IMR-90 (cell line): ENCODE measurements around the gene FAM241A. TPM values are rescaled to one million over a fixed set of nuclear protein-coding genes. Genes with fewer than 3 reads are reported as not detected.

ENCODE experiments used
- ATAC-seq: fragments of 200-7000 bp; cut with Tn5 transposase; 2 replicates; pipeline ENCODE4 v1.9.1; 2020; ENCODE audit warnings: low read depth, mild to moderate bottlenecking, moderate library complexity
- BruUV-seq: library from RNA; stranded (reverse); fragments of 400-500 nt; replicated peaks from 2 replicates; lab custom pipeline; 2021; lab: Mats Ljungman, UMichigan
- CTCF ChIA-PET: fragments of 300-600 bp; formaldehyde crosslinking; extraction: SDS; loops from one replicate; lab custom pipeline; 2021; ENCODE audit warnings: antibody characterized with exemption; lab: Yijun Ruan, JAX
- POLR2A ChIA-PET: fragments of 300-600 bp; sonication (Branson Sonifier 250); formaldehyde crosslinking; loops from one replicate; lab custom pipeline; 2022; ENCODE audit warnings: antibody characterized with exemption; ENCODE audit not compliant: unreplicated experiment; lab: Charles Lee
- DNase-seq: peaks from one replicate; pipeline ENCODE4 v3.0.0; 2013
- H2AFZ ChIP-seq: replicated peaks from 2 replicates; pipeline ENCODE3; 2013; ENCODE audit warnings: low read length, mild to moderate bottlenecking; ENCODE audit not compliant: poor library complexity
- H2AK5ac ChIP-seq: 2 replicates; pipeline ENCODE4 v1.6.1; 2013; ENCODE audit warnings: low read depth, low read length, inconsistent platforms
- H2AK9ac ChIP-seq: replicated peaks from 2 replicates; pipeline ENCODE3; 2013; ENCODE audit warnings: mild to moderate bottlenecking, low read depth, low read length, moderate library complexity; ENCODE audit not compliant: poor library complexity
- H2BK120ac ChIP-seq: 2 replicates; pipeline ENCODE4 v1.6.1; 2013; ENCODE audit warnings: low read depth, low read length, inconsistent platforms
- H2BK15ac ChIP-seq: 3 replicates; pipeline ENCODE4 v1.6.1; 2013; ENCODE audit warnings: low read depth, low read length, inconsistent platforms
- H2BK20ac ChIP-seq: 2 replicates; pipeline ENCODE4 v1.6.1; 2013; ENCODE audit warnings: low read depth, mild to moderate bottlenecking, inconsistent platforms, low read length, moderate library complexity
- H2BK5ac ChIP-seq: 2 replicates; pipeline ENCODE4 v1.6.1; 2013; ENCODE audit warnings: mild to moderate bottlenecking, low read depth, low read length, inconsistent platforms; ENCODE audit not compliant: poor library complexity, severe bottlenecking
- H3K14ac ChIP-seq: replicated peaks from 2 replicates; pipeline ENCODE4 v1.6.1; 2013; ENCODE audit warnings: low read depth, low read length, inconsistent platforms
- H3K18ac ChIP-seq: 2 replicates; pipeline ENCODE4 v1.6.1; 2013; ENCODE audit warnings: low read depth, low read length, control low read depth
- H3K23ac ChIP-seq: 2 replicates; pipeline ENCODE4 v1.6.1; 2013; ENCODE audit warnings: low read depth, low read length, inconsistent platforms
- H3K27ac ChIP-seq: 2 replicates; pipeline ENCODE4 v1.5.1; 2013; ENCODE audit warnings: mild to moderate bottlenecking, control low read depth, low read length; ENCODE audit not compliant: insufficient read depth
- H3K27me3 ChIP-seq: 2 replicates; pipeline ENCODE4 v1.6.1; 2013; ENCODE audit warnings: low read length; ENCODE audit not compliant: control insufficient read depth, insufficient read depth
- H3K36me3 ChIP-seq: 2 replicates; pipeline ENCODE4 v1.6.1; 2013; ENCODE audit warnings: low read length, mixed read lengths; ENCODE audit not compliant: control insufficient read depth, insufficient read depth
- H3K4ac ChIP-seq: 2 replicates; pipeline ENCODE4 v1.6.1; 2013; ENCODE audit warnings: low read depth, low read length, inconsistent platforms
- H3K4me1 ChIP-seq: 2 replicates; pipeline ENCODE4 v1.6.1; 2013; ENCODE audit warnings: low read length, mixed read lengths; ENCODE audit not compliant: control insufficient read depth, insufficient read depth
- H3K4me2 ChIP-seq: 2 replicates; pipeline ENCODE4 v1.6.1; 2013; ENCODE audit warnings: low read depth, mild to moderate bottlenecking, control low read depth, low read length, moderate library complexity
- H3K4me3 ChIP-seq: 2 replicates; pipeline ENCODE4 v1.5.1; 2013; ENCODE audit warnings: low read depth, mild to moderate bottlenecking, control low read depth, low read length, moderate library complexity; ENCODE audit not compliant: insufficient read depth
- H3K56ac ChIP-seq: 2 replicates; pipeline ENCODE4 v1.6.1; 2013; ENCODE audit warnings: low read length, inconsistent platforms; ENCODE audit not compliant: insufficient read depth; ENCODE audit errors: extremely low read depth
- H3K79me1 ChIP-seq, 2 experiments: 2 replicates each; pipeline ENCODE4 v1.6.1; 2013; ENCODE audit warnings: low read length in 2 of 2, inconsistent platforms in 1 of 2, low read depth in 1 of 2
- H3K9ac ChIP-seq: 2 replicates; pipeline ENCODE4 v1.6.1; 2013; ENCODE audit warnings: low read depth, low read length, control low read depth
- H3K9me1 ChIP-seq: 2 replicates; pipeline ENCODE4 v1.6.1; 2013; ENCODE audit warnings: low read length, inconsistent platforms; ENCODE audit not compliant: insufficient read depth
- H3K9me3 ChIP-seq: 2 replicates; pipeline ENCODE4 v1.6.1; 2013; ENCODE audit warnings: low read length; ENCODE audit not compliant: control insufficient read depth, insufficient read depth
- H4K20me1 ChIP-seq: 2 replicates; pipeline ENCODE4 v1.6.1; 2013; ENCODE audit warnings: low read length, inconsistent platforms; ENCODE audit not compliant: insufficient read depth
- H4K5ac ChIP-seq: 2 replicates; pipeline ENCODE4 v1.6.1; 2013; ENCODE audit warnings: mild to moderate bottlenecking, low read depth, low read length, control low read depth
- H4K8ac ChIP-seq, 2 experiments: 2 replicates each; pipeline ENCODE4 v1.6.1; 2013; ENCODE audit warnings: low read depth in 2 of 2, low read length in 2 of 2, control low read depth in 1 of 2, inconsistent platforms in 1 of 2
- H4K91ac ChIP-seq: 2 replicates; pipeline ENCODE4 v1.6.1; 2013; ENCODE audit warnings: low read depth, low read length, inconsistent platforms; ENCODE audit not compliant: insufficient read depth
- BHLHE40 ChIP-seq: fragments of 150-350 bp; IDR thresholded peaks from 2 replicates; pipeline ENCODE4 v1.6.1; 2016; ENCODE audit warnings: mild to moderate bottlenecking, low read depth, low read length
- CEBPB ChIP-seq: IDR thresholded peaks from 2 replicates; pipeline ENCODE4 v1.6.1; 2012; ENCODE audit warnings: low read depth, low read length, improper control_type of control experiment
- CHD1 ChIP-seq: IDR thresholded peaks from 2 replicates; pipeline ENCODE4 v1.6.1; 2012; ENCODE audit warnings: low read depth, low read length, improper control_type of control experiment
- CTCF ChIP-seq: conservative IDR thresholded peaks from 2 replicates; pipeline ENCODE4 v1.5.1; 2012; ENCODE audit warnings: mild to moderate bottlenecking, low read depth, low read length, improper control_type of control experiment
- ELK1 ChIP-seq: fragments of 150-350 bp; IDR thresholded peaks from 2 replicates; pipeline ENCODE4 v1.6.1; 2016; ENCODE audit warnings: low read depth, mild to moderate bottlenecking, low read length, moderate library complexity, borderline replicate concordance
- FOS ChIP-seq: fragments of 150-350 bp; IDR thresholded peaks from 2 replicates; pipeline ENCODE4 v1.6.1; 2016; ENCODE audit warnings: low read depth, low read length
- MAFK ChIP-seq: IDR thresholded peaks from 2 replicates; pipeline ENCODE4 v1.6.1; 2012; ENCODE audit warnings: low read depth, low read length, improper control_type of control experiment
- MAZ ChIP-seq: IDR thresholded peaks from 2 replicates; pipeline ENCODE4 v1.6.1; 2012; ENCODE audit warnings: low read depth, mild to moderate bottlenecking, low read length, improper control_type of control experiment, moderate library complexity, borderline replicate concordance
- MXI1 ChIP-seq: IDR thresholded peaks from 2 replicates; pipeline ENCODE4 v1.6.1; 2012; ENCODE audit warnings: low read depth, mild to moderate bottlenecking, low read length, moderate library complexity, borderline replicate concordance
- NFE2L2 ChIP-seq: fragments of 150-350 bp; IDR thresholded peaks from 2 replicates; pipeline ENCODE4 v1.6.1; 2016; ENCODE audit warnings: low read depth, mild to moderate bottlenecking, low read length
- POLR2A ChIP-seq: IDR thresholded peaks from 2 replicates; pipeline ENCODE4 v1.6.1; 2012; ENCODE audit warnings: mild to moderate bottlenecking, low read depth, low read length
- RAD21 ChIP-seq: IDR thresholded peaks from 2 replicates; pipeline ENCODE4 v1.6.1; 2012; ENCODE audit warnings: low read length, improper control_type of control experiment
- RCOR1 ChIP-seq: IDR thresholded peaks from 2 replicates; pipeline ENCODE4 v1.6.1; 2012; ENCODE audit warnings: mild to moderate bottlenecking, low read length, improper control_type of control experiment; ENCODE audit not compliant: insufficient replicate concordance
- RFX5 ChIP-seq: IDR thresholded peaks from 2 replicates; pipeline ENCODE4 v1.8.0; 2012; ENCODE audit warnings: low read depth, mild to moderate bottlenecking, low read length, moderate library complexity
- SMC3 ChIP-seq: fragments of 150-350 bp; IDR thresholded peaks from 2 replicates; pipeline ENCODE4 v1.6.1; 2016; ENCODE audit warnings: low read depth, mild to moderate bottlenecking, antibody characterized with exemption, low read length, moderate library complexity
- USF2 ChIP-seq: fragments of 150-350 bp; IDR thresholded peaks from 2 replicates; pipeline ENCODE4 v1.6.1; 2017; ENCODE audit warnings: mild to moderate bottlenecking, antibody characterized with exemption, low read length, low read depth
- WGBS, 2 experiments: methylation state at CpG; one replicate each; pipeline versions ENCODE4 v1.1.5 to v1.1.7; 2013; ENCODE audit warnings: missing lambda C conversion rate in 2 of 2; ENCODE audit not compliant: insufficient read length in 1 of 2; ENCODE audit errors: extremely low coverage in 2 of 2; 5-methylcytosine and 5-hydroxymethylcytosine counted together
- dilution Hi-C: fragments of 300-500 bp; cut with HindIII; formaldehyde crosslinking; loops from one replicate; pipeline ENCODE4 v1.14.3; 2018; ENCODE audit warnings: low sequenced_read_pairs; ENCODE audit not compliant: unreplicated experiment
- in situ Hi-C: fragments of 300-500 bp; cut with MboI; formaldehyde crosslinking; loops from 3 replicates; pipeline ENCODE4 v1.14.3; 2019; ENCODE audit warnings: low sequenced_read_pairs, inconsistent platforms, mixed read lengths
- intact Hi-C: fragments of 100-400 bp; cut with micrococcal nuclease; formaldehyde crosslinking; loops from 2 replicates; pipeline ENCODE4 v1.10.0; 2022
- polyA plus RNA-seq, 3 experiments: library from polyadenylated mRNA; depleted of rRNA; stranded (reverse); fragments of >200 nt; gene quantifications; 2 replicates each; pipeline ENCODE4 v1.2.3, GENCODE V29; 2012; ENCODE audit warnings: low replicate concordance in 1 of 3
- total RNA-seq: library from RNA; depleted of rRNA; stranded (reverse); fragments of >200 nt; gene quantifications from 2 replicates; pipeline ENCODE4 v1.2.3, GENCODE V29; 2012

Gene FAM241A
- total and polyA plus RNA-seq, 2 of the 4 experiments (the other 2 are of a cell fraction), result under 0.01 to 0.24 TPM

- BruUV-seq, result no TSS peak
- Histone ChIP-seq H3K79me1 (no peaks in the 10 kb centered on the region), H2BK5ac (no peak overlapping the region), H3K4me3 (no peak overlapping the region), H3K9me3 (no peaks in the 10 kb centered on the region), H3K14ac (no peak overlapping the region), H4K20me1 (no peaks in the 10 kb centered on the region), H2AFZ (no peak overlapping the region), H3K9me1 (no peaks in the 10 kb centered on the region), H4K5ac (no peak overlapping the region), H4K91ac (no peak overlapping the region), H3K4ac (no peak overlapping the region), H2BK120ac (no peak overlapping the region), H3K27ac (no peak overlapping the region), H3K27me3 (peaks cover 2% of the 10 kb centered on the region), H2AK5ac (no peak overlapping the region), H3K4me2 (no peak overlapping the region), H3K4me1 (no peaks in the 10 kb centered on the region), H3K18ac (no peak overlapping the region), H3K9ac (no peak overlapping the region), H2AK9ac (no peak overlapping the region), H2BK15ac (no peak overlapping the region), H3K56ac (no peak overlapping the region), H4K8ac (no peak overlapping the region), H2BK20ac (no peak overlapping the region), H3K23ac (no peak overlapping the region), H3K36me3 (no peaks in the 10 kb centered on the region)
- WGBS, 2 experiments, result no CpG with 5 or more reads among the region's 2 CpGs
- dilution Hi-C loops, result no loop called here
- in situ Hi-C loops, result no loop called here
- TF ChIP-seq CHD1 (no peak), POLR2A (no peak), BHLHE40 (no peak), MXI1 (no peak), FOS (no peak), CEBPB (no peak), ELK1 (no peak), NFE2L2 (no peak), RAD21 (no peak), RCOR1 (no peak), MAFK (no peak), SMC3 (no peak), USF2 (no peak), CTCF (no peak), MAZ (no peak), RFX5 (no peak)
- ChIA-PET CTCF (no interaction called here), POLR2A (no interaction called here)
- intact Hi-C loops, result no loop called here
- no peak for ATAC-seq
- DNase-seq, result no peak
Observed at GRCh38 chr4:112120021-112120420, 25.2 kb upstream of the FAM241A start.
